Liver (tissue), 3 donors: ENCODE results near the gene NME4.

ENCODE experiments used
- HNF4G ChIP-seq: IDR thresholded peaks from 2 replicates; pipeline ENCODE4 v1.6.1; 2016; ENCODE audit warnings: antibody characterized with exemption
- JUND ChIP-seq, 2 donors: IDR thresholded peaks; 2 replicates each; pipeline ENCODE4 v1.6.1; 2016; ENCODE audit warnings: antibody characterized with exemption in 2 of 2
- RAD21 ChIP-seq, 2 donors: IDR thresholded peaks; 2 replicates each; pipeline ENCODE4 v1.6.1; 2016; ENCODE audit warnings: antibody characterized with exemption in 2 of 2, mild to moderate bottlenecking in 2 of 2
- REST ChIP-seq: IDR thresholded peaks from 2 replicates; pipeline ENCODE4 v1.6.1; 2016; ENCODE audit warnings: antibody characterized with exemption, mild to moderate bottlenecking
- TF ChIP-seq, protein P1 (sequence below): fragments of 150-350 bp; IDR thresholded peaks from 2 replicates; pipeline ENCODE4 v1.5.1; 2017; ENCODE audit warnings: improper control_type of control experiment, low read depth, low read length; ENCODE audit not compliant: missing input control
- TF ChIP-seq, protein P2 (sequence below): IDR thresholded peaks from 2 replicates; pipeline ENCODE4 v1.6.1; 2016; ENCODE audit warnings: antibody characterized with exemption
- TF ChIP-seq, protein P3 (sequence below): IDR thresholded peaks from 2 replicates; pipeline ENCODE4 v1.6.1; 2016; ENCODE audit warnings: antibody characterized with exemption
- donor health status: healthy.
- donor health status: healthy.

GRCh38 chr16:380762-381011 lies 16.3 kb upstream of the NME4 start:
- TF ChIP-seq, protein P1, sequence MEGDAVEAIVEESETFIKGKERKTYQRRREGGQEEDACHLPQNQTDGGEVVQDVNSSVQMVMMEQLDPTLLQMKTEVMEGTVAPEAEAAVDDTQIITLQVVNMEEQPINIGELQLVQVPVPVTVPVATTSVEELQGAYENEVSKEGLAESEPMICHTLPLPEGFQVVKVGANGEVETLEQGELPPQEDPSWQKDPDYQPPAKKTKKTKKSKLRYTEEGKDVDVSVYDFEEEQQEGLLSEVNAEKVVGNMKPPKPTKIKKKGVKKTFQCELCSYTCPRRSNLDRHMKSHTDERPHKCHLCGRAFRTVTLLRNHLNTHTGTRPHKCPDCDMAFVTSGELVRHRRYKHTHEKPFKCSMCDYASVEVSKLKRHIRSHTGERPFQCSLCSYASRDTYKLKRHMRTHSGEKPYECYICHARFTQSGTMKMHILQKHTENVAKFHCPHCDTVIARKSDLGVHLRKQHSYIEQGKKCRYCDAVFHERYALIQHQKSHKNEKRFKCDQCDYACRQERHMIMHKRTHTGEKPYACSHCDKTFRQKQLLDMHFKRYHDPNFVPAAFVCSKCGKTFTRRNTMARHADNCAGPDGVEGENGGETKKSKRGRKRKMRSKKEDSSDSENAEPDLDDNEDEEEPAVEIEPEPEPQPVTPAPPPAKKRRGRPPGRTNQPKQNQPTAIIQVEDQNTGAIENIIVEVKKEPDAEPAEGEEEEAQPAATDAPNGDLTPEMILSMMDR: no peak
- TF ChIP-seq, protein P2, sequence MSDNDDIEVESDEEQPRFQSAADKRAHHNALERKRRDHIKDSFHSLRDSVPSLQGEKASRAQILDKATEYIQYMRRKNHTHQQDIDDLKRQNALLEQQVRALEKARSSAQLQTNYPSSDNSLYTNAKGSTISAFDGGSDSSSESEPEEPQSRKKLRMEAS: no peak
- TF ChIP-seq, protein P3, sequence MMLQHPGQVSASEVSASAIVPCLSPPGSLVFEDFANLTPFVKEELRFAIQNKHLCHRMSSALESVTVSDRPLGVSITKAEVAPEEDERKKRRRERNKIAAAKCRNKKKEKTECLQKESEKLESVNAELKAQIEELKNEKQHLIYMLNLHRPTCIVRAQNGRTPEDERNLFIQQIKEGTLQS: no peak
- TF ChIP-seq REST (no peak), JUND (IDR thresholded peaks at IDR 0.05) (no peak), RAD21 (IDR thresholded peaks at IDR 0.05) (no peak), HNF4G (no peak)
